HepG2 (cell line): ENCODE measurements around the gene KMT2D. TPM values are rescaled to one million over a fixed set of nuclear protein-coding genes. Genes with fewer than 3 reads are reported as not detected.

ENCODE experiments used
- CCAR2 ChIP-seq: fragments of 200-400 bp; formaldehyde crosslinking; optimal IDR thresholded peaks from 2 replicates; pipeline ENCODE3; 2018; ENCODE audit warnings: low read depth, mild to moderate bottlenecking, low read length, moderate library complexity
- CTCF ChIP-seq: sonication (generic); formaldehyde crosslinking; IDR thresholded peaks from 2 replicates; pipeline ENCODE4 v1.5.0; 2020; ENCODE audit warnings: mild to moderate bottlenecking, missing genetic modification reagents, moderate library complexity
- HMGXB3 ChIP-seq: sonication (generic); formaldehyde crosslinking; IDR thresholded peaks from 2 replicates; pipeline ENCODE4 v1.4.0; 2020; ENCODE audit warnings: missing genetic modification reagents, borderline replicate concordance
- IKZF5 ChIP-seq: IDR thresholded peaks from 2 replicates; pipeline ENCODE4 v1.6.1; 2018; ENCODE audit warnings: missing genetic modification reagents, mild to moderate bottlenecking, missing compliant biosample characterization
- KDM3A ChIP-seq: IDR thresholded peaks from 2 replicates; pipeline ENCODE4 v1.6.1; 2018; ENCODE audit warnings: low read depth, missing compliant biosample characterization
- MAF1 ChIP-seq: sonication (generic); formaldehyde crosslinking; IDR thresholded peaks from 2 replicates; pipeline ENCODE4 v1.5.0; 2020; ENCODE audit warnings: missing genetic modification reagents, borderline replicate concordance
- NFE2L2 ChIP-seq: fragments of 150-350 bp; IDR thresholded peaks from 2 replicates; pipeline ENCODE4 v1.6.1; 2014; ENCODE audit warnings: low read length
- NR2F1 ChIP-seq, 2 experiments: fragments of 450-650 bp in 1 of 2; formaldehyde crosslinking in 1 of 2; IDR thresholded peaks; 2 replicates each; pipeline versions ENCODE4 v1.5.0 to v1.6.1; 2016 to 2020; ENCODE audit warnings: mild to moderate bottlenecking in 1 of 2, missing compliant biosample characterization in 1 of 2, missing genetic modification reagents in 1 of 2, moderate library complexity in 1 of 2
- ZBTB20 ChIP-seq: sonication (generic); formaldehyde crosslinking; IDR thresholded peaks from 2 replicates; pipeline ENCODE4 v1.8.1; 2023; ENCODE audit warnings: missing genetic modification reagents, low read depth, mild to moderate bottlenecking, borderline replicate concordance
- ZBTB43 ChIP-seq: sonication (generic); formaldehyde crosslinking; conservative IDR thresholded peaks from 2 replicates; pipeline ENCODE4 v1.4.0; 2020; ENCODE audit warnings: missing genetic modification reagents
- ZNF138 ChIP-seq: sonication (generic); formaldehyde crosslinking; IDR thresholded peaks from 2 replicates; pipeline ENCODE4 v1.5.0; 2020; ENCODE audit warnings: mild to moderate bottlenecking, low read depth, missing genetic modification reagents
- ZNF280D ChIP-seq: sonication (generic); formaldehyde crosslinking; IDR thresholded peaks from 2 replicates; pipeline ENCODE4 v1.5.1; 2020; ENCODE audit warnings: mild to moderate bottlenecking, missing genetic modification reagents
- ZNF703 ChIP-seq: sonication (generic); formaldehyde crosslinking; IDR thresholded peaks from 2 replicates; pipeline ENCODE4 v1.5.1; 2020; ENCODE audit warnings: missing genetic modification reagents, mild to moderate bottlenecking, moderate library complexity, borderline replicate concordance
- ZNF777 ChIP-seq: sonication (generic); formaldehyde crosslinking; IDR thresholded peaks from 2 replicates; pipeline ENCODE4 v1.4.0; 2020; ENCODE audit warnings: missing genetic modification reagents
- ZNF891 ChIP-seq: sonication (generic); formaldehyde crosslinking; IDR thresholded peaks from 2 replicates; pipeline ENCODE4 v1.5.0; 2020; ENCODE audit warnings: mild to moderate bottlenecking, missing genetic modification reagents
- ZSCAN30 ChIP-seq: sonication (generic); formaldehyde crosslinking; IDR thresholded peaks from 2 replicates; pipeline ENCODE4 v1.5.0; 2020; ENCODE audit warnings: mild to moderate bottlenecking, missing genetic modification reagents
- polyA plus RNA-seq, 8 experiments: library from polyadenylated mRNA; depleted of rRNA in 3 of 8; stranded (reverse) in 7 of 8; unstranded in 1 of 8; fragments of >200 nt; fragmentation: Illumina TruSeq in 4 of 8; extraction: Trizol in 4 of 8; gene quantifications; 2 replicates each; pipeline versions ENCODE4 v1.2.1 to v1.2.3, GENCODE V29; 2011 to 2016; ENCODE audit warnings: low read depth in 4 of 8, missing spikeins in 1 of 8, mixed read lengths in 1 of 8; ENCODE audit not compliant: insufficient read depth in 1 of 8
- total RNA-seq, 5 experiments: library from RNA; depleted of rRNA; stranded (reverse); fragments of >200 nt; fragmentation: Illumina TruSeq; extraction: Trizol; gene quantifications; 2 replicates each; pipeline ENCODE4 v1.2.3, GENCODE V29; 2016; ENCODE audit warnings: low read depth in 1 of 5

The KMT2D gene
- total and polyA plus RNA-seq, 2 of the 13 experiments (the other 11 are each of a cell fraction or from before 2014, with no cell fraction given): 8.1 to 10.4 TPM

- TF ChIP-seq ZBTB43 (CRISPR knock-in tag) (no peak), ZSCAN30 (no peak), CTCF (CRISPR knock-in tag) (peak; percentile 83), ZBTB20 (CRISPR knock-in tag) (no peak), NFE2L2 (no peak), ZNF777 (CRISPR knock-in tag) (peak; percentile 23; the same call in 1 of the 2 replicates), IKZF5 (CRISPR knock-in tag) (peak; percentile 89), ZNF138 (no peak), ZNF891 (CRISPR knock-in tag) (no peak), ZNF703 (CRISPR knock-in tag) (no peak), HMGXB3 (CRISPR knock-in tag) (no peak; the same call in 1 of the 2 replicates), ZNF280D (CRISPR knock-in tag) (no peak), MAF1 (peak; percentile 44; the same call in 1 of the 2 replicates), KDM3A (CRISPR knock-in tag) (peak; percentile 38; the same call in 1 of the 2 replicates), CCAR2 (no peak), NR2F1 (CRISPR knock-in tag; IDR thresholded peaks at IDR 0.05) (no peak)
Observed at GRCh38 chr12:49018261-49019119, 42.1 kb downstream of the KMT2D start, which contains the start of gene PRKAG1 (continued).
